Measurements from ENCODE around the gene CSPG5. TPM values are rescaled to one million over a fixed set of nuclear protein-coding genes. Genes with fewer than 3 reads are reported as not detected.

CSPG5 gene
- total RNA-seq, 1 donor from 2014 or later = 0.18 TPM

DNA sequence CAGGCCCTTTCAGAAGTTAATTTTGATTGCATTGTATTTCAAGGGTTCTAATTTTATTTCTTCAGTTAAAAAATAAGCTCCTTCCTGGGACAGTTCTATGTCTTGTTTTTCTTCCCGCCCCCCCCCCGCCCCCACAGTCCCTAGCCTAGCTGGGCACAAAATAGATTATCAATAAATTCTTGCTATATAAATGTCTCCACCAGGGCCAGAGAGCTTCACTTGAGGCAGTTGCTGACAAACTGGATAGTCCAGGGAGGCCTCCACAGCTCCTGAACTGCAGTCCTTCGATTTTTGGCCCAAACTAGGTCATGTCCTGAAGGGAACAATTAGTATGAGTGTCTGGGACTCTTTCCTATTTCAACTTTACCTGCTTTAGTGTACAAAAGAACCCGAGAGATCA is 9.9 kb upstream of the CSPG5 start:
- no peak for DNase-seq (ENCODE audit: extremely low read depth, low read depth, low spot score)

DNA sequence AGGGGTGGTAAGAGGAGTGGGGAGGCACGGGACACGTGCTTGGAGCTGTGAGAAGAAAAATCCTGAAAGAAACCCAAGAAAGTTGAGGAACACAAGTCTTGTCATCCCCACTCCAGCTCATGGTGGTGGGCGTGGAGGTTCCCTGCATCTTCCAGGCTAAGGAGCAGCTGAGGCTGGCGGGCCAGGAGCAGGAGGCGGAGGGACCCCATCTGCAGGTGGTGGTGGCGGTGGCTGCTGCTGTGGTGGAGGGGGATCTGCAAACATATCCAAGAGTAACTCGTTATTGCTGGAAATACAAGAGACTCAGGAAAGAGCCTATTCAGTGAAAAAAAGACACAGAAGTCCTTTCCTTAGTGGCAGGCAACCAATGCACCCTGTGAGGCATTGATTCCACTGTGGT is 9.4 kb upstream of the CSPG5 start:
- no peak for DNase-seq (ENCODE audit: extremely low read depth, low read depth, low spot score)

DNA sequence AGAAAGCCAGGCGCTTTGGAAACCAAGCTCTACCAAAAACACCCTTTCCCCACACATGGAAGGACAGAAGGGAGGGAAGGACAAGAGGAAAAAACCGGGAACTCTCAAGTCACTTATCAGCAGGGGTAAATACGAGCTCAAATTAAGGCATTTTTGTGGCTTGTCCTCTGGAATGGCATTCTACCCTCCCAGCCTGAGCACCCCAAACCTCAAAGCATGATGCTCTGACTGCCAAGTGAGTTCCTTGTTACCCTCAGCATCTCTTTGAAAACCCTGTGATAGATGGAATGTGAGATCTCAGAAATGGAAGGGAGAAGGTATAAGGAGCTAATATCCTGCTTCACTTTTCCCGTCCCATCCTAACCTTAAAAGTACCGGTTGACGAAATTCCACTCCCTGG is 8.1 kb upstream of the CSPG5 start:
- DNase-seq (ENCODE audit: extremely low read depth, low read depth, low spot score) = no peak

DNA sequence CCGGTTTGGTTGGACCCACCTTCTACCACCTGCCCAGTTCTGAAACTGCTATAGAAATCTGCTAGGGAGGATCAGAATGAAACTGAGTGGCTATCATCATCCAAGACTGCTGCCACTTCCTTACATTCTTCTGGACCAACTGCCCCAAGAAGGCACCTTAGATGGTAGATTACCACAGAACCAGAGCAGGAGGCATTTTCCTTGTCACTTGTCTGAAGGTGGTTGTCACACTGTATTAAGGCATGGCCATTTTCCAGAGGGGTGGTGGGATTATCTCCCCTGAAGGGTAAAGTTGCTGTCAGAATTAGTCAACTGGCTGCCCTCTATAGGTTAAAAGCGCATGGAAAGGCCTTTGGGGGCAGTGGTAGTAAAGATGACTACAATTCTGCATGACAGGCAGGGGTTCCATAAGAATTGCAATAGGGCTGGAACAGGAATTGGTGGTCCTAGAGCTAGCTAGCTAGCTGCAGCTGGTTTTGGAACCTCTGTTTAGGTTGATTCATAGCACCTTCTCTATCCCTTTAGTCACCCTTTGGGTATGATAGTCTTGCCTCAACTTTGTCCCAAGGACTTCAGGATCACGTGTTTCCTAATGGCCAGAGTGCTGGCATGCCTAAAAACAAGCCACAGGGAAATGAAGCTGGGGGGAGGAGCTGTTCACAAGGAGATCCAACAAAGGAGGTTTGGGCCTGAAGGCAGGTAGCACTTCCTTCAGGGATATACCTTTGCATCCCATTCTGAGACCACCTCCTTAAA is 4.8 kb upstream of the CSPG5 start:
- DNase-seq (ENCODE audit: extremely low read depth, low read depth, low spot score) = no peak

DNA sequence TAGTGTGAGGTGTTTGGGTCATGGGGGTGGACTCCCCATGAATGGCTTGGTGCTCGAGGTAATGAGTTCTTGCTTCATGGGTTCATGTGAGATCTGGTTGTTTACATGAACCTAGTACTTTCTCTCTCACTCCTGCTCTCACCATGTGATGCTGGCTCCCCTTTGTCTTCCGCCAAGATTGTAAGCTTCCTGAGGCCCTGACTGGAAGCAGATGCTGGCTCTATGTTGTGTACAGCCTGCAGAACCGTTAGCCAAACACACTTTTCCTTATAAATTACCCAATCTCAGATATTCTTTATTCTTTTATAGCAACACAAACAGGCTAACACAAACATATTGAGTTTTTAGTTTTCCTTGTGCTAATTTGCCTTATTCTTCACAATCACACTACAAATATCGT is 3.2 kb upstream of the CSPG5 start:
- no peak for DNase-seq (ENCODE audit: extremely low read depth, low read depth, low spot score)

DNA sequence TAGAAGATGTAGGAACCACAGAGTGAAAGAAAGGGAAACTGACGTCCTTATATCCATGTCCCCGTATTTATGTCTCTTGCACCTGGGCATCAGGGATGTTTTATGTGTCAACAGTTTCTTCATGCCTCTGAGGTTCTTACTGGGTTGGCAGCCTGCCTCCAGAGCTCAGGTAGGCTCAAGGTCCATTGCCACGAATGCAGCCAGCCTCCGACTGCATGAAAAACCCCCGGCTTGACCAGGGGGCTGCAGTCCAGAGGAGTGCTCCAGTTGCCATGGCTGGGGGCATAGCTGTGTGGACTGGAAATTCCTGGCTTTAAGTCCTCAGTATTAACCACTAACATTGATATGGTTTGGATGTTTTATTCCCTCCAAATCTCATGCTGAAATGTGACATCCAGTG is 2.8 kb upstream of the CSPG5 start:
- DNase-seq (ENCODE audit: extremely low read depth, low read depth, low spot score) = no peak

DNA sequence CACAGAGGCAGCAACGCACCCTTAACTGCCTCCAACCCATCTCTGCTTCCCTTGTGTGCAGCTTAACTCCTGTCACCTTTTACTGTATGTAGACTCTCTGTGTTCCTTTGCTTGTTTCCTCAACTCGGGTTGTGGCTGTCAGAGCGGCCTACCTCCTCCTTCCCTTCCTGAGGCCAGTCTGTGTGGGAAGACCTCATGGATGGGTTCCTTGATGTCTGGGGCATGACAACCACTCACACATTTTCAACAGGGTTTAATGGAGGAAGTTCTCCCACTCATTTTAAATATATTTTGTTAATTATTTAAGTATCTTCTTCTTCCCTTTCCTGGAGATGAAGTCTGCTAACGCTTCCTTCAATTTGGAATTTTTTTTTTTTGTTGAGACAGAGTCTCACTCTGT is 1.8 kb upstream of the CSPG5 start:
- no peak for DNase-seq (ENCODE audit: extremely low read depth, low read depth, low spot score)

DNA sequence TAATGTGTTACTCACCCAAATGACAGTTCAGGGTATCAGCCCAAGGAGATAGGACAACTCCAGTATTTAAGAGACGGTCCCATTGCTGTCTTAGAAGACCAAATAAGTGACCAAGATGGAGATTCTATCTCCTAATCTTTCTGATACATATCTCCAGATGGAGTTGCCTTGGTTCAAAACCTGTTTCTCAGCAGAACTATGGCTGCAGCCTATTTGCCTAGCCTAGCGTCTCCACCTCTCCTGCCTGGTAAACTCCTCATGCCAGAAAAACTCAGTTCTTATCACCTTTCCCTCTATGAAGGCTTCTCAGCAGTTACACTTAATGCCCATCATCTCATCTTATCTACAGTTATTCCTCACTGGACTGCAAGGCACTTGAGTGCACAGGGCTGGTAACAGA is 1.2 kb upstream of the CSPG5 start:
- no peak for DNase-seq (ENCODE audit: extremely low read depth, low read depth, low spot score)

DNA sequence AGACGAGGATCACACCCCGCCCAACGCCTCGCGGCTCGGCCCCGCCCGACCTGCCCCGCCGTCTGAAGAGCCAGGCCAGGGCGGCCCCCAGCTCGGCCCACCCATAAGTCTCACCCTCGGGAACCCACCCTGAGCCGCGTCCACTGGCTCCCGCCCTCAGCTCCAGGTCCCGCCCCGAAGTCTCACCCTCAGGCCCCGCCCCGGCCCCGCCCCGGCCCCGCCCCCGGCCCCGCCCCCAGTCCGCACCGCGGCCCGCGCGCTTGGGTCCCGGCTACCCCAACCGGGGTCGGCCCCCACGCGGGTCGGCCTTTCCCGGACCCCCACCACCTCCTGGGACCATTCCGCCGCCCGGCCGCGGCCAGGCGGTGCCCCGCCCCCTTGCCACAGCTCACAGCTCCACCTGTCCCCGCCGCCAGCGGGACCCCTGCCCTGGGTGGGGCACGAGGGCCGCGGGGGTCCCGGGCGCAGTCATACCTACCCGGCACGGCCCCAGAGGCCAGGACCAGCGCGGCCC is 489 bp downstream of the CSPG5 start:
- DNase-seq (ENCODE audit: extremely low read depth, low read depth, low spot score) = no peak

DNA sequence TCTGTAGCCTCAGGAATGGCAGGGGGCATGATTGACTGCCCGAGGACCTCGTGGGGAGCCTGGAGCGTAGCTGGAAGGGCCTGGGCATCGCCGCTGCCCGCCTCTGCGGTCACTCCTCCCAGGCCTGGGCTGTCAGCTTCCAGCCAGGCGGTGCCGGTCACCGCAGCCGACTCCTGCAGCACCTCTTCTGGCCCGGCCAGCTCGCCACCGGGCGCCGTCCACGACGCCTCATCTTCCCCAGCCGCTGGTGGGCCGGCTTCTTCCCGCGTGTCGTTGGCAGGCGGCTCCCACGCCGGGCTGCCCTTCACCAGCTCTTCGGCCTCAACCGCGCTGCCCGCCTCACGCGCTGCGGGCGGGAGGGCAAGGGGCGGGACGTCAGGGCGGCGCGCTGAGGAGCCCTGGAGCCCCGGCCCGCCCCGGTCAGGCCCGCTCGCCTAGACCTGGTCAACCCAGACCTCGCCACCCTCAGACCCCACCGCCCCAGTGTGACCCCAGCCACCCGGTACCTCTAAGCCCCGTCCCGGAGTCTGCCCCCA is 1.0 kb downstream of the CSPG5 start:
- no peak for DNase-seq (ENCODE audit: extremely low read depth, low read depth, low spot score)

DNA sequence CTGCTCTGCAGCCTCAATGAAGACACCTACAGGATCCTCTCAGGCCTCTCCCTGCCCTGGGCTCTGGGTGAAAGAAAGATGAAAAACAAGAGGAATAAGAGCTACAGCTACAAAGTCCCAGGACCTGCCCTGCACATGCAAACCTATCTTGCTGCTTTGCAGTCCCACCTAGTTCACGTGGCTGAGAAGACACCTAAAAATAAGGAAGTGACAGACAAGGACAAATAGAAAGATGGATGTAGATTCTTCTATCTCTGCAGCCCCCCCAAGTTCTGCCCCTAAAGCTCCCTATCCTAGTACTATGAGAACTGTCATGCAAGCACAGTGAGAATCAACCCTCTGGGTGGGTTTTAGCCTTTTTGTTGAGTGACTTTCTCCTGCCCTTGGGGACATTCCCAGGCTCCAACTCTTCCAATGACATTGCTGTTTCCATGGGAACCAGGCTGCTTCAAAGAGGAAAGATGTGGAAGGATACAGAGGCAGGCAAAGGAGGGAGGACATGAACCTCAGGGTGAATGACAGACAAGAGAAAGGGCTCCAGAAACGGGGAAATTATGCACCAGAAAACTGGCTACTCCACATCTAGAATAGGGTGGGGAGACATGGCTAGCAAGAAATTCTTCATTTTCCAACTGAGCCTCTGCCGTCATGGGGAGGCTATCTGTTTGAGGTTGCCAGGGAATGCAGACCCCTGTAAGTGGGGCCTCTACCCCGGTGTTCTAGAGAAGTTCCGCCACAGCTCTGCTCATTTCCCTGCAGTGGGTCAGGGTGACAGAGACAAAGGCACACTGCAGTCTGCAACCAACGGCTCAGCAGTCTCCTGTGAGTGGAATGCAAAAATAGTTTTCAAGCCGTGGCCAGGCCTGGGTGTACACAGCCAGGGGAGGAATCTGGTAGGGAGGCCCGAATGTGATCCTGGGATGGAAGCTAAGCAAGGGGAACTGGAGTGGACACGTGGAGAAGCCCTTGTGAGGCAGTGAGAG is 5.2 kb downstream of the CSPG5 start:
- no peak for DNase-seq (ENCODE audit: extremely low read depth, low read depth, low spot score)

DNA sequence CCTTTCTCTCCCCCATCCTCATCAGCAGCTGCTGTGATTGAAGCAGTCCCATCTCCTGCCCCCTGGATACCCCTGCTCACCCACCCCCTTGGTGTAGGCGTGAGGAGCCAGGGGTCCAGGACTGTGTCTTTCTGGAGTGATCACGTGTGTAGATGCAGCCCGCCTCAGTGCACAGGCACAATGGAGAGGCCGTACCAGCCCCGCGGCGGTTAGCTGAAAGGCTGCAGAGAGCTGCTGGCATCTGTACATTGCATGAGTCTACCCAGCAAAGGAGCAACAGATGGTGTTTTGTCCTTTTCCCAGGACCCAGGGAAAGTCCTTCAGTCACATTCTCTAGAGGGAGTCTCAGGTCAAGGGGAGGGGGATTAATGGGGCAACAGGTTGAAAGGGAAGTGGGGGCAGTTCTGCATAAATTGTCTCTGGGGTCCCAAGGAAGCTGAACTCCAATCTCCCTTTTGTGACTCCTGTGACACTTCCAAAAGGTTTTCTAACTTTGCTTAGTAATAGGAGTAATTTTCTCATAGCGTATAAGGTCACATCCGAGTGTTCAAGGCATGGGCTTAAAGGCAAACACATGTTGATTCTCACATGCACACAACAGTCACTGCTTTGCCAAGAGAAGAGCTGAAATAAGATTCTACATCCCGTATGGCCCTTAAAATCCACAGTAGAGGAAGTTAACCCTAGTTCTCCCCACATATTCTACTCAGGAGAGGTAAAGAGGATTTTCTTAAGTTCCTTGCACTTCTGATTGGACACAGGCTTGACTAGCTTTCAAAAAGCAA is 7.1 kb downstream of the CSPG5 start:
- DNase-seq (ENCODE audit: extremely low read depth, low read depth, low spot score) = no peak

DNA sequence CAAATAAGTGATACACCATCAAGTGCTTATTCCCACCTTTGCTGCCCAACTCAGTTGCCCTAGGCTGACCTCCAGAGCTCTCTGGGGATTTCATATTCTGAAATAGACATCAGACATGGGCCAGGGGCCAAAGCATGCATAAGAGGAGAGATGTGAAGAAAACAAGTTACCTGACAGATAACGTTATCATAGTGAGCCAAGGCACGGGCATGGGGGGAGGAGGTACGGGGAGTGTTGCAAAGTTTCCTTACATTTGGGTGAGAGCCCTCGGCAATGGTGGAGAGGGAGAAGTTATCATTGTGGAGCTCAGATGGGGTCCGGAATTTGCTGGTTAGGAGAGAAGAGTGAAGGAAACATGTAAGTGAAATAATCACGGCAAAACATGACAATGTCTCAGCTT is 9.8 kb downstream of the CSPG5 start:
- no peak for DNase-seq (ENCODE audit: extremely low read depth, low read depth, low spot score)

DNA sequence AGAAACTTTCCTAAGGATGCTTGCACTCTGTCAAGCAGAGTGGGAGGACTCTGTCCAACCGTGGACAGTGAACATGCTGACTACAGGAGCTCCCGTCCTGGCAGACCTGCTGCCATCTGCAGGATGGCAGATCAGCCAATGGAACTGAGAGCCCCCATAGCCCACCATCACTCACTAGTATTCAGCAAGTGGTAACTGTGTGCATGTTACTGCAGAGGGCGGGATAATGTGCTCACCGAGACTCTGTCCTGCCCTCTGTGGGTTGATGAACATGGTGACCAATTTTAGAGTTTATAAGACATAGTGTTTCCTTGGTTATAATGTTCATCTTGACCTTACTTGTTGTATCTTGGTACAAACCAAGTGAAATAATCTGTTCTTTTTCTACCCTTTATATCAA is 11.5 kb downstream of the CSPG5 start:
- no peak for DNase-seq (ENCODE audit: extremely low read depth, low read depth, low spot score)

DNA sequence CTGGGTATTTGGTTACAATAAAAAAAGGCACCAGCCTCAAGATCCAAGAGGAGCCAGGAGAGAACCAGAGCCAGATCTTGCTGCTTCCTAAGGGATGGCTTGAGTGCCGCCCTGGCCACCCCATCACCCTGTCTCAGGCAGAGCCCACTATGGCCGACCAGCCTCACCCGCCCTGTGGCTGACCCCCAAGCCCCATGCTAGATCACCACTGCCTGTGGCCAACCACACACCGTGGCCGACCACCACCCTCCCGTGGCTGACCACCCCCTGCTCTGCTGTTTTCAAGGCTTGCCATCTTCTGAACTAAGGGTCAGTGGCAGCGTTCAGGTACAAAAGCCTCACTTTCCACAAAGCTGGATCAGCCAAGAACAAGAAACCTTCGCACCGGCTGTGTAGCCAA is 12.0 kb downstream of the CSPG5 start:
- DNase-seq (ENCODE audit: extremely low read depth, low read depth, low spot score) = no peak

DNA sequence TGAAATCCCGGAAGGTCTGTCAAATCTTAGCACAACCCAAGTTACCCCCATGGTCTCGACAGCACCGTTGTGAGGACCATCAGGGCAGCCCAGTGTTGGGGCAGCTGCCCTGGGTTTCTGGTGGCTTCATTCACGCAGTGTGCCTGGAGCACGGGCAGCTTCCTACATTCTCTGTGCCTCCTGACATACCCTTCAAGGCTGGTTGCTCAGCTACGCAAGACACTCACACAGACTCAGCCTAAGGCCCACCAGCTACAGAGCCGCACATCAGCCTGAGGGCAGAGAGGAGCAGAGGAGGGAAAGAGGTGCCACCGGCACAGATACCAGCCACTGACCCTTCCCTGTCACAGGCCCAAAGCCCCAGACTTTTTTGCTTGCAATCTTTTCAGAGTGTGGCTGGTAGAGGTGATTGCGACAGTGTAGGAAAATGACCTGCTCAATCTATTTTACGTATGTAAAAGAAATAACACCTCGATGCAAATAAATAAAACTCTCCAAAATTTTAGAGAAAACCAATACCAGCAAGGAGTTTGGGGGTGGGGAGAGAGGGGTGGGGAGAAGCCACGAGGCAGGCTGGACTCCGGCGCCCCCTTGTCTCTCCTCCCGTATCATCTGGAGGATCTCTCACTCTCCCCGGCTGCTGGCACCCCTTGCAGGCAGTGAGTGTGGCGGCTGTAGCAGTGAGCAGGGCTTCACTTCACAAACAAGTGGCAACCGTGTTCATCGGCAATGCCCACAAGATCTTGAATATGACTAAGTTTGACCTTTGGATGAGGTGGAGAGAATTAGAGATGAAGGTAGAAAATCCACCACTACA is 12.7 kb downstream of the CSPG5 start:
- DNase-seq (ENCODE audit: extremely low read depth, low read depth, low spot score) = no peak

DNA sequence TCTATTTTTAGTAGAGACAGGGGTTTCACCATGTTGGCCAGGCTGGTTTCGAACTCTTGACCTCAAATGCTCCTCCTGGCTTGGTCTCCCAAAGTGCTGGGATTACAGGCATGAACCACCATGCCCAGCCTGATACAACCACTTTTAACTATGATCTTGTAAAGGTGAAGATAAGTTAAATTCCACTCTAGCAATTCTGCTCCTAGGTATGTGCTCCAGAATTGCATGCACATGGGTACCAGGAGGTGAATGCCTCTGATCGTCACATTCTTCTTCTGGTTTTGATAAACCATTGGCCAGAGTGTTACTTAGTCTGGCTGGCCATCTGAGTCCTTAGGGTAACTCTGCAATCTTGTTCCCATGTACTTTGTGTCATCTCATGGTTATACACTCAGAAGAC is 22.3 kb downstream of the CSPG5 start:
- no peak for DNase-seq (ENCODE audit: extremely low read depth, low read depth, low spot score)

DNA sequence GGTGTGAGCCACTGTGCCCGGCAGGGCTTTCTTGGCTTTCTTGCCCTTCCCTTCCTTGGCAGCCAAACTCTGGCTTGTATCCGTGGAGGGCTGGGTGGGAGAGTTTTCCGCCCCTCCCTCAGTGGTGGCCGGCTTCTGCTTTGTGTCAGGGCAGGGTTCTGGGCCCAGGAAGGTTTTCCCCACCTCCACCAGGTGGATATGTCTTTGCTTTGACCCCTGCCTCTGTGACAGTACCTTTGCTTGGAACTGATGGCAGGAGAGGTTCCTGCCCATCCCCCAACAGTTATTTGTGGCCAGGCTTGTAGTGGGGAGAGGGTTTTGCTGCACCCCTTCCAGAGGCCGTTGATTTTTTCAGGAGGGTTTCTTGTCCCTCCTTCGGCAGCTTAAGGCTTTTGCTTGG is 24.3 kb downstream of the CSPG5 start:
- no peak for DNase-seq (ENCODE audit: extremely low read depth, low read depth, low spot score)

DNA sequence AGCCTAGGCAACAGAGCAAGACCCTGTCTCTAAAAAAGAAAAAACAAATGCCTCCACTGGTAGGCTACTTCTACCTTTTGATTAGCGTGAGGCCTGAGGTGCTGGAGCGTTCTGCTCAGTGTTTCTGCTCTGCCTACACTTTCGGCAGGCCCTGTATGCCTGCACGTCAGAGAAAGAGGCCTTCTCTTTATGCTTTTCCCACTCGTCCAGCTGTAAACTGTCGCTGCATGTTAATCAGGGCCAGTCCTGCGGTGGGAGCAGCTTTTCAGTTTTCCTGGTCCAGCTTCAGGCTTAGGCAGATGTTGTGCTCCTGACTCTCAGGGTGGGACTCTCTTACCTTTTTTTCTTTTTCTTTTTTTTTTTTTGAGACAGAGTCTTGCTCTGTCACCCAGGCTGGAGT is 25.3 kb downstream of the CSPG5 start:
- no peak for DNase-seq (ENCODE audit: extremely low read depth, low read depth, low spot score)
